BE2C (cell line): ENCODE measurements around the gene NRL.

Source experiments
- DNase-seq: peaks from one replicate; pipeline ENCODE4 v3.0.0-alpha.2; 2020
- H3K27me3 ChIP-seq: fragments of 250-450 bp; sonication (Bioruptor Pico); 2 replicates; pipeline ENCODE4 v1.5.1; 2020; ENCODE audit warnings: mild to moderate bottlenecking
- H3K36me3 ChIP-seq: fragments of 250-450 bp; sonication (Bioruptor Pico); 2 replicates; pipeline ENCODE4 v1.5.1; 2020; ENCODE audit warnings: mild to moderate bottlenecking
- H3K4me1 ChIP-seq: fragments of 250-450 bp; sonication (Bioruptor Pico); 2 replicates; pipeline ENCODE4 v1.5.1; 2020
- H3K4me3 ChIP-seq: 2 replicates; pipeline ENCODE4 v1.5.1; 2011; ENCODE audit warnings: low read depth, low read length
- H3K9me3 ChIP-seq: fragments of 250-450 bp; sonication (Bioruptor Pico); 2 replicates; pipeline ENCODE4 v1.5.1; 2020
- TF ChIP-seq, protein P1 (sequence below): IDR thresholded peaks from 2 replicates; pipeline ENCODE4 v1.5.1; 2012; ENCODE audit warnings: mild to moderate bottlenecking, low read depth, low read length

Gene NRL

GRCh38 chr14:24081739-24082211 is 33.0 kb downstream of the NRL start:
- Histone ChIP-seq H3K36me3 (no peaks in the 10 kb centered on the region), H3K9me3 (no peaks in the 10 kb centered on the region), H3K4me3 (peak overlapping the region; percentile 60), H3K27me3 (no peaks in the 10 kb centered on the region), H3K4me1 (peaks cover 17% of the 10 kb centered on the region)
- TF ChIP-seq, protein P1, sequence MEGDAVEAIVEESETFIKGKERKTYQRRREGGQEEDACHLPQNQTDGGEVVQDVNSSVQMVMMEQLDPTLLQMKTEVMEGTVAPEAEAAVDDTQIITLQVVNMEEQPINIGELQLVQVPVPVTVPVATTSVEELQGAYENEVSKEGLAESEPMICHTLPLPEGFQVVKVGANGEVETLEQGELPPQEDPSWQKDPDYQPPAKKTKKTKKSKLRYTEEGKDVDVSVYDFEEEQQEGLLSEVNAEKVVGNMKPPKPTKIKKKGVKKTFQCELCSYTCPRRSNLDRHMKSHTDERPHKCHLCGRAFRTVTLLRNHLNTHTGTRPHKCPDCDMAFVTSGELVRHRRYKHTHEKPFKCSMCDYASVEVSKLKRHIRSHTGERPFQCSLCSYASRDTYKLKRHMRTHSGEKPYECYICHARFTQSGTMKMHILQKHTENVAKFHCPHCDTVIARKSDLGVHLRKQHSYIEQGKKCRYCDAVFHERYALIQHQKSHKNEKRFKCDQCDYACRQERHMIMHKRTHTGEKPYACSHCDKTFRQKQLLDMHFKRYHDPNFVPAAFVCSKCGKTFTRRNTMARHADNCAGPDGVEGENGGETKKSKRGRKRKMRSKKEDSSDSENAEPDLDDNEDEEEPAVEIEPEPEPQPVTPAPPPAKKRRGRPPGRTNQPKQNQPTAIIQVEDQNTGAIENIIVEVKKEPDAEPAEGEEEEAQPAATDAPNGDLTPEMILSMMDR = no peak
- DNase-seq = no peak

GRCh38 chr14:24080888-24081738 is 33.6 kb downstream of the NRL start:
- Histone ChIP-seq H3K36me3 (no peaks in the 10 kb centered on the region), H3K27me3 (no peaks in the 10 kb centered on the region), H3K4me1 (peaks cover 17% of the 10 kb centered on the region), H3K9me3 (no peaks in the 10 kb centered on the region), H3K4me3 (peak overlapping the region; percentile 60)
- TF ChIP-seq, protein P1 = no peak
- DNase-seq = peak; percentile 69

GRCh38 chr14:24080142-24080530 is 34.6 kb downstream of the NRL start:
- peaks cover 17% of the 10 kb centered on the region for H3K4me1 ChIP-seq

DNA sequence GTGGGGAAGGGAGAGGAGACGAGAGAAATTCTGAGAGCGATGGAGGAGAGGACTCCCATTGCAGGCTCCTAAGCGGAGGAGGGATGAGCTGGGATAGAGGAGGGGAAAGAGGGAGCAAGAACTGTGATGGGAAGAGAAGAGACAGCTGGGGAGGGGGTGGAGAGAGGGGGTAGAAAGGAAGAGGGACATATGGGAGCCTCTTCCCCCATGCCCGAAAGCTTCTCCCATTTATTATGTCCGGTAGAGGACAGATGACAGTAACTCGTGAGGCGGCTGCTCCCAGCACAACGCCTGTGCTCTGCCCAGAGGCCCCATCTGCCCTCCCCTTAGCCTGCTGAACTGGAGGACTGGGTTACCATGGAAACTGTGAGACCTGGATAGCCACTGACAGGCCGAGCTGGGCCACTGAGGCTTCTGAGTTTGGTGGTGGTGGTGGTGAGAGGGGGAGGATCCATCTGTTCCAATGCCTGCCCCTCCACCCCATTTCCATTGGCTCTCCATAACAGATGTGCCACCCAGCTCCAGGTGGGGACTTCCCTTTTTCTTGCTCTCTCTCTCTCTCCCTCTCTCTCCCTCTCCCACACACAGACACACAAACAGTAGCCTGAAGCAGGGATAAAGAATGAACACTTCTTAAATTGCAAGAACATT is 35.1 kb downstream of the NRL start:
- no peaks in the 10 kb centered on the region for H3K9me3 ChIP-seq
- TF ChIP-seq, protein P1 = no peak
- peak overlapping the region; percentile 24 for H3K4me3 ChIP-seq

More at GRCh38 chr14:24080142-24080530, 34.6 kb downstream of the NRL start:
- TF ChIP-seq, protein P1 = no peak
- Histone ChIP-seq H3K9me3 (no peaks in the 10 kb centered on the region), H3K36me3 (no peaks in the 10 kb centered on the region), H3K27me3 (no peaks in the 10 kb centered on the region), H3K4me3 (0 out of 2 replicates have a peak overlapping the region, but pooled peaks have one; percentile 5)
- no peak for DNase-seq

DNA sequence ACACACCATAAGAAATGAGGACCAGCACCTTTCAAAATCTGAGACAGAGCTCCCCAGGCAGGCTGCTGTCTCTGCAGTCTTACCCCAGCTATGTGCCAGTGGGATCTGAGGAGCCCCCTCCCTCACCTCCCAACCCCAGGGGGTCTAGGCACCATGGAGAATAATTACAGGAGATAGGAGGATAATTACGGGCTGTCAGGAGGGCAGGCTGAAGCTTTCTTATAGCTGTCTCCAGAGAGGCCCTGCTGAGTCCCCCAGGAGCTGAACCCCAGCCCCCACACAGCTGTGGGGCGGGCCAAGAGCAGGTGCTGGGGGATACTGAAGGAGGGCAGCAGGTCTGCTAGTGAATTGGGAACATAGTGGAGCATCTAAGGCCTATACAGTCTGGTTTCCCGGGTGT is 36.6 kb downstream of the NRL start:
- Histone ChIP-seq H3K4me3 (no peak overlapping the region), H3K9me3 (no peaks in the 10 kb centered on the region), H3K27me3 (no peaks in the 10 kb centered on the region), H3K4me1 (peaks cover 17% of the 10 kb centered on the region), H3K36me3 (no peaks in the 10 kb centered on the region)
- TF ChIP-seq, protein P1 = no peak
- DNase-seq = no peak

More for the DNA sequence above, 35.1 kb downstream of the NRL start:
- Histone ChIP-seq H3K36me3 (no peaks in the 10 kb centered on the region), H3K4me1 (peaks cover 17% of the 10 kb centered on the region), H3K27me3 (no peaks in the 10 kb centered on the region)
- DNase-seq = peak; percentile 88
